Measurements from ENCODE around the gene KIAA1549.
A peak's percentile ranks its signal among the peaks of the same experiment; 100 is the strongest.

KIAA1549 gene

GRCh38 chr7:138885383-138886147 is 95.6 kb downstream of the KIAA1549 start:
- TF ChIP-seq CTCF (IDR thresholded peaks at IDR 0.05; ENCODE audit: low read depth, low read length, missing control alignments), result peak; percentile 15
- H3K4me3 ChIP-seq (ENCODE audit: low read depth, low read length), result no peak overlapping the region
- in situ Hi-C loops (cut with HindIII; ENCODE audit: low sequenced_read_pairs), result no loop called here
- DNase-seq (ENCODE audit: low read depth), result no peak

- DNase-seq (ENCODE audit: low read depth), result no peak
- in situ Hi-C loops (cut with HindIII; ENCODE audit: low sequenced_read_pairs), result no loop called here
- no peak for TF ChIP-seq CTCF (IDR thresholded peaks at IDR 0.05; ENCODE audit: low read depth, low read length, missing control alignments)
- H3K4me3 ChIP-seq (ENCODE audit: low read depth, low read length), result no peak overlapping the region
These were observed 98.9 kb downstream of the KIAA1549 start for GRCh38 chr7:138882249-138882648.

- in situ Hi-C loops (cut with HindIII; ENCODE audit: low sequenced_read_pairs), result no loop called here
- no peak for DNase-seq (ENCODE audit: low read depth)
- no peak for TF ChIP-seq CTCF (IDR thresholded peaks at IDR 0.05; ENCODE audit: low read depth, low read length, missing control alignments)
- H3K4me3 ChIP-seq (ENCODE audit: low read depth, low read length), result no peak overlapping the region
These were observed 99.5 kb downstream of the KIAA1549 start for GRCh38 chr7:138881579-138882188.

- DNase-seq (ENCODE audit: low read depth), result no peak
- H3K4me3 ChIP-seq (ENCODE audit: low read depth, low read length), result no peak overlapping the region
- in situ Hi-C loops (cut with HindIII; ENCODE audit: low sequenced_read_pairs), result no loop called here
- TF ChIP-seq CTCF (IDR thresholded peaks at IDR 0.05; ENCODE audit: low read depth, low read length, missing control alignments), result no peak
These were observed 100.2 kb downstream of the KIAA1549 start for GRCh38 chr7:138880881-138881578.

GRCh38 chr7:138879356-138879755 is 101.8 kb downstream of the KIAA1549 start:
- no peak for TF ChIP-seq CTCF (IDR thresholded peaks at IDR 0.05; ENCODE audit: low read depth, low read length, missing control alignments)
- in situ Hi-C loops (cut with HindIII; ENCODE audit: low sequenced_read_pairs), result no loop called here
- no peak overlapping the region for H3K4me3 ChIP-seq (ENCODE audit: low read depth, low read length)
- DNase-seq (ENCODE audit: low read depth), result no peak

GRCh38 chr7:138878856-138879255 is 102.3 kb downstream of the KIAA1549 start:
- in situ Hi-C loops (cut with HindIII; ENCODE audit: low sequenced_read_pairs), result no loop called here
- no peak for TF ChIP-seq CTCF (IDR thresholded peaks at IDR 0.05; ENCODE audit: low read depth, low read length, missing control alignments)
- no peak for DNase-seq (ENCODE audit: low read depth)
- no peak overlapping the region for H3K4me3 ChIP-seq (ENCODE audit: low read depth, low read length)
